Measurements from ENCODE around the gene INTS11. TPM values are rescaled to one million over a fixed set of nuclear protein-coding genes. Genes with fewer than 3 reads are reported as not detected.
A peak's percentile ranks its signal among the peaks of the same experiment; 100 is the strongest.

Gene INTS11
- total and polyA plus RNA-seq, 9 of the 15 experiments (the other 6 are each of a cell fraction or from before 2014, with no cell fraction given): 3.6 to 183 (median 110) TPM

DNA sequence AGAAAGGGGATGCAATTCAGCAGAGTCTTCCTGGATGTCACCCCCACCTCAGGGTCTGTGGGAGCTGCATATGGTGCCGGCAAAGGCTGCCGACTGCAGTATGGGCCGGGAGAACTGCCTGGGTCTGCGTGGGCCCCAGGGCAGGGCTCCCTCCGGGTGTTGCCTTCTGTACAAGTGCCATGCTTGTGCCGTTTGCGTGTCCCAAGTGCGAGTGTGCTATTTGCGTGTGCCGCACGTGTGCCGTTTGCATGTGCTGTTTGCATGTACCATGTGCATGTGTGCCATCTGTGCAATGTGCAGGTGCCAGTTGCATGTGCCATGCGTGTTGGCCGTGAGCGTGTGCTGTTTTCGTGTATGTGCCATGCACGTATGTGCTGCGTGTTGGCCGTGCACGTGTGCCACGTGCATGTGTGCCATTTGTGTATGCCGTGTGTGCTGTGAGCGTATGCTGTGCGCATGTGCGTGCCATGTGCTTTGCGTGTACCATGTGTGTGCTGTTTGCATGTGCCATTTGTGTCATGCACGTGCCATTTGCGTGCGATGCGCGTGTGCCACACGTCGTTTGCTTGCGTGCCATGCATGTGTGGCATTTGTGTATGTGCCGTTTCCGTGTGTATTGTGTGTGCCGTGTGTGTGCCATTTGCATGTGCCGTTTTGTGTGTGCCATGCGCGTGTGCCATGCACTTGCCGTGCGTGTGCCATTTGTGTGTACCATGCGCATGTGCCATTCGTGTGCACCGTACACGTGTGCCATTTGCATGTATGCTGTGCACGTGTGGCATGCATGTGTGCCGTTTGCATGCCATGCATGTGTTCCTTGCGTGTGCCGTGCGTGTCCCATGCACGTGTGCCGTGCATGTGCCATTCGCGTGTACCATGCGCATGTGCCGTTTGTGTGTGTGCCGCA is 5.1 kb upstream of the INTS11 start (continued):
- TF ChIP-seq, protein P1, sequence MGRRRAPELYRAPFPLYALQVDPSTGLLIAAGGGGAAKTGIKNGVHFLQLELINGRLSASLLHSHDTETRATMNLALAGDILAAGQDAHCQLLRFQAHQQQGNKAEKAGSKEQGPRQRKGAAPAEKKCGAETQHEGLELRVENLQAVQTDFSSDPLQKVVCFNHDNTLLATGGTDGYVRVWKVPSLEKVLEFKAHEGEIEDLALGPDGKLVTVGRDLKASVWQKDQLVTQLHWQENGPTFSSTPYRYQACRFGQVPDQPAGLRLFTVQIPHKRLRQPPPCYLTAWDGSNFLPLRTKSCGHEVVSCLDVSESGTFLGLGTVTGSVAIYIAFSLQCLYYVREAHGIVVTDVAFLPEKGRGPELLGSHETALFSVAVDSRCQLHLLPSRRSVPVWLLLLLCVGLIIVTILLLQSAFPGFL (CRISPR knock-in tag; IDR thresholded peaks at IDR 0.05): no peak
- TF ChIP-seq TRIM24 (IDR thresholded peaks at IDR 0.05) (no peak), SETDB1 (IDR thresholded peaks at IDR 0.05; ENCODE audit: low read length) (no peak), CXXC5 (CRISPR knock-in tag; IDR thresholded peaks at IDR 0.05) (no peak), FOXA1 (IDR thresholded peaks at IDR 0.05; ENCODE audit: borderline replicate concordance) (no peak), DDX20 (tag; IDR thresholded peaks at IDR 0.05; ENCODE audit: low read depth) (no peak), PHTF2 (CRISPR knock-in tag; IDR thresholded peaks at IDR 0.05) (no peak), SRSF1 (IDR thresholded peaks at IDR 0.05; ENCODE audit: low read depth, low read length) (0 out of 2 replicates have a peak, but pooled peaks have one; percentile 58), ZNF79 (CRISPR knock-in tag; IDR thresholded peaks at IDR 0.05; ENCODE audit: low read depth) (no peak), ZNF696 (CRISPR knock-in tag; conservative IDR thresholded peaks at IDR 0.05) (no peak), NR0B1 (IDR thresholded peaks at IDR 0.05; ENCODE audit: partially characterized antibody) (no peak), TOE1 (IDR thresholded peaks at IDR 0.05; ENCODE audit: borderline replicate concordance) (no peak), TOE1 (CRISPR knock-in tag; IDR thresholded peaks at IDR 0.05; ENCODE audit: borderline replicate concordance, low read depth) (0 out of 2 replicates have a peak, but pooled peaks have one; percentile 43), MTA1 (IDR thresholded peaks at IDR 0.05; ENCODE audit: borderline replicate concordance) (no peak), POLR2H (tag; IDR thresholded peaks at IDR 0.05; ENCODE audit: low read depth) (no peak), PHB (CRISPR knock-in tag; IDR thresholded peaks at IDR 0.05) (no peak), SREBF1 (IDR thresholded peaks at IDR 0.05; ENCODE audit: borderline replicate concordance, low read depth, low read length) (no peak), NCOA6 (IDR thresholded peaks at IDR 0.05) (no peak)

Measured in K562 (cell line).